Hypothalamus (tissue), 51 donors: Measurements from ENCODE around the gene SFXN5.

Source experiments
- DNase-seq, 51 donors: peaks; one replicate each; lab custom pipeline; 2025; lab: John Stamatoyannopoulos, UW

SFXN5 gene

DNA sequence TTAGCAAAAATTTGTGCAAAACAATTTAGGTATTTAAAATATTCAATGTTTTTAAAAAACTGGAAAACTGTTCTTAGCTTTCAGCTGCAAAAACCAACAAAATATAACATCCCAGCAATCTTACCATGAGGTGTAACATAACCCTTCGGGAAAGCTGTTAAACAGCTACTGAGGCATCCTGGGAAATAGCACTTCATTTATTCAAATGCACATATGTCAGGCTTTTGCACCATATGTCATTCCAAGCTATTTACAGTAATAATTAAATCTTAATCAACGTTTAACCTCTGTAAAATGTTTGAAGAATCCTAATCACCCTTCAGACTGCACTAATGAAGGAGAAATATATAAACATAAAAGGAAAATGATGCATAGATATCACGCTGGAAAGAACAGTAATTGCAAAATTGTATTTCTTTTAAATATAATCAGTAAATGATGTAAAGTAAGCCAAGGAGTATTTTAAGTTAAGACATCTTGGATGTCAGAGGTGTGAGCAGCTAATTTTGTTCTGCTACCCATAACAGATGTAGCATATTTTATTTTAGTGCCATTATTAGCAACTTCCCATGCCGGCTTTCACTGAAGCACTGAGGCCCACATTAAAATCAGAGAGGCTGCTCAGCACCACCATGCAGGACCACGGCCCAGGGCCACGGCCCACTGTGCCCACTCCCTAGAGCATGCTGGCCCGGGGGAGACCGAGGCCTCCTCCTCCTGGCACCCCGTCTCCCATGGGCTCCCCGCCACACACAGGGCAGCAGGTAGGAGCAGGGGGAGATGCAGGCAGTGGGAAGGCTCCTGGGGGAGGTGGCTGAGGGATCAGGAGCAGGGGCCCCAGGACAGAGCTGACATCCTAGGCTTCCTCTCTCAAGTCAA, 123.3 kb downstream of the SFXN5 start:
- no peak for DNase-seq

DNA sequence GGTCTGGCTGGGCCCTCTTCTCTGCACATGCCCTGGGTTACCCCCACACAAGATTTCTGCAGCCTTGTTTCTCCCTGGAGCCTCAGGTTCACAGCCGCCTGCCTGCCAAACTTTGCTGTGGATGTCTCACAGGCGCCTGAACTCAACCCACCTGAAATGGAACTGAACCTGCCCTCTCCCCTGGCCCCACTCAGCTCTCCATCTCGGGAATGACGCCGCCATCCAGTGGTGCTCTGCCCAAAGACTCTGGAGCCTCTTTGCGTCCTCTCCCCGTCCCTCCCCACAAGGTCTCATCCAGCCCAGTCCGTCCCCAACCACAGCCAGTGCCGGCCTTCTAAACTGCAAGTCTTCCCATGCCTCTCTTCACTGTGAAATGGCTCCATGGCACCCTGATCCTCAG, 125.0 kb downstream of the SFXN5 start:
- no peak for DNase-seq

DNA sequence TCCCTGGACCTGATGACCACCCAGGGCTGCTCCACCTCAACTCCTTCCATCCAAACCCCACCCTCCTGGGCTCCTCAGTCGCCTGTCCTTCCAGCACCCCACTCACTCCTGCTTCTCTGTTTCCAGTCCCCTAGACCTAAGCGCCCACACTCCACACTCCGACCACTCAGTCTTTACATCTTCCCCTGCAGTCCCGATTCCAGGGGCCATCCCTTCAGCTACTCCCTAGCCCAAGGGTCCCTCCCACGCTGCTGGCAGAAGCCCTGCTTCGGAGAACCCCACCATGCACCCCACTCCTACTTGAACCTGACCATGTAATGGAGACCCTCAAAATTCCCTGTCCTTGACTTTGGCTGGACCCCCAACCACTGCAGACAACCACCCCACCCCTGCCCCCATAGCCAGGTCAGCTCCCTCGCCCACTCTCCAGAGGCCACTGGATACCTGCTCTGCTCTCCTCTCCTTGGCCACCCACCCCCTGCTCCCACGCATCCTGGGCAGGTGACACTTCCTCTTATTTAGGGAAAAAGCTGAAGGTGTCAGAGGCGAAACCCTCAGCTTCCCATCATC, 126.0 kb downstream of the SFXN5 start:
- no peak for DNase-seq

DNA sequence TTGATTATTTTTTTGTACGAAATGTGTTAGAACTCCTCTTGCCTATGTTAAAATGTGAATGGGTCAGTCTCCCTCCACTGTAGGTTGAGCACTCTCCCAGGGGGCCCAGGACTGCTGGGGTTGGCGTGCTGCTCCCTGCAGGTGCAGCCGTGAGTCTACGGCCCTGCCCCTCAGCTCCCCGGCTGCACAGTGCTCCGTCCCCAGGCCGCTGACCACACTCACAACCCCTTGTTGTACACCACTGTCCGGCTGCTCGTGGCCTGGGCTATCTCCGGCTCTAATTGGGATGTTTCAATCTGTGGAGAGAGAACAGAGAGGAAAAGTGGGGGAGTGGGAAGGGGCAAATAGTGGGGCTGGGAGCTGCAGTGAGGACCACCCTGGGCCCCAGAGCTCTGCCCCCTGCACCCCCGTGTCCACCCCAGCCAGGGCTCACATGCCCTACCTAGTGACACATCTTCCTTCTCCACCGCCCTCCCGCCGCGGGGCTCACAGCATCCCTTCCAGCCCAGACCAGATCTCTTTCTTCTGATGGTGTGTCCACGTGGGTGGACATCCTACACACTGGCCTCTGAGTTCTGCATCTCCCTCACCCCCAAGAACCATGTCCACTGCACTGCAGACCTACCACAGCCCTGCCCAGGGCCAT, 126.6 kb downstream of the SFXN5 start:
- no peak for DNase-seq

DNA sequence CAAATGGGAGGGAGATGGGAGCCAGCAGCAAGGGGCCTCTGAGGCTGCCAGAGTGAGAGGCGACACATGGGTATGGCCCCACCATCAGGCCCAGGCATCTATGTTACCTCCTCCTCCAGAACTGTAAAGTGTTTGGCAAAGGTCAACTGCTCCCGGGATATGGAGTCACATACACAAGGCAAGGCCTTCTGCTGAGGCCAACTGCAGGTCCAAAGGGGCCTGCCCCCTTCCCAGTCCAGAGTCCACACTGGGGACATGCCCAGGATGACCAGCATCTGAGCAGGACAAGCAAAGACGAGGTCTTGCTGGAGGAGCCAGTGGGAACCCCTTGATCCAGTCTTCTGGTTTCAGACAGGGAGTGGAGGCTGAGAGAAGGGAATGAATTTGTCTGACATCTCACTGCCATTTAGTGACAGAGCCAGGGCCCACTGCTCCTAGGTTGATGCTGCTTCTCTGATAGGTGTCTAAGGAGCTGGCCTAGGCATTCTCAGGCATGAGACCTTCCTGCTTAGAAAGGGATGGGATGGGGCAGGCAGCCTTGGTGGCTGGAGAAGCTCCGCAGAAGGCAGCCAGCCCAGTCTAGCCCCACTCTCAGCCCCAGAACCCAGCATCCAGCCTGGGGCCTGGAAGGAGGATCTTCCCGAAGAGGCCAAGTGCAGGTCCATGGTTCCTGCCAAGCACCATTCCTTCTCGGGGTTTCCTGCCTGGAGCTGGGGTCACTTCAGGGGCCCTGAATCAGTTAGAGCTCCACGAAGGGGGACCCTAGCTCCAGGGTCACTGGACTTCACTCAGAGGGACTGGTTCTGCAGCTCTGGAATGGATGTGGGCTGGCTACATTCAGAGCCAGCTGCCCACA, 127.7 kb downstream of the SFXN5 start:
- no peak for DNase-seq

DNA sequence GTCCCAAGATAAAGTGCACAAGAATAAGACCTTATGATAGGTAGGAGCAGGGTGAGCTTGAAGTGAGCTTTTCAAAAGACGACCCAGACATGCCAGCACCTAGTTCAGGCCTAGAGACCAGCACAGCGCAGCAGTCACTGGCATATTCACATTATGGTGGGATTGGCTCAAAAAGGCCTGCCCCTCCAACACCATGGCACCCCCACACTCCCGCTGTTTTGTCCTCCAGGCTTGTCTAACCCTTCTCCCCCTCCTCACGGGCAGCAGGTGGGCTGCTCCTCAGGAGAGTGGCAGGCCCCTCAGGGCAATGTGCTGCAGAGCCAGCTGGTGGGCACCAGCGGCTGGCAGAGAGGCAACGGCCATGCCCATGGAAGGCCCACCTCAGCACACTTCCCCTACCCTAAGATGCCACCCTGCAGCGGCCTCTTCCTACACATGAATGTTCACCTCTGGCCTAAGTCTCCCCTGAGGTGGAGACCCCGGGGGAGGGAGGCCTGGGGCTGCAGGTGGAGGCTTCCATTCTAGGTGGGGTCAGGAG, 128.6 kb downstream of the SFXN5 start:
- DNase-seq: no peak

DNA sequence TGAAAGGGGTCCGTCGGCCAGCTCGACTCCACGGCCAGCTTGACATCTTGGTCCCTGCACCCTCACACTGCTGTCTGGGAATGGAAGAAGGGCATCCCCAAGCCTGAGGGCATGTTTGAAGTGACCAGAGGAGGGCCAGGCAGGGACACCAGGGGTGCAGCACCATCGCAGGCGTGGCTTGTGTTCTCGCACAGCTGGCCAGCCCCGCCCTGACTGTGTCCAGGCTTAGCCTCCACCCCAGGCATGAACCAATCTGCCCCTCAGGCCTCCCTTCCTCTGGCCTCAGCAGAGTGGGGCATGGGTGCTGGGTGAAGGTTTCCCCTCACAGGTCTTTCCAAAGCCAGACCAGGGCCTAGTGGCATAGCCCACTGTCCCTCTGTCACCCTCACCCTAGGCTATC, 129.2 kb downstream of the SFXN5 start:
- no peak for DNase-seq

DNA sequence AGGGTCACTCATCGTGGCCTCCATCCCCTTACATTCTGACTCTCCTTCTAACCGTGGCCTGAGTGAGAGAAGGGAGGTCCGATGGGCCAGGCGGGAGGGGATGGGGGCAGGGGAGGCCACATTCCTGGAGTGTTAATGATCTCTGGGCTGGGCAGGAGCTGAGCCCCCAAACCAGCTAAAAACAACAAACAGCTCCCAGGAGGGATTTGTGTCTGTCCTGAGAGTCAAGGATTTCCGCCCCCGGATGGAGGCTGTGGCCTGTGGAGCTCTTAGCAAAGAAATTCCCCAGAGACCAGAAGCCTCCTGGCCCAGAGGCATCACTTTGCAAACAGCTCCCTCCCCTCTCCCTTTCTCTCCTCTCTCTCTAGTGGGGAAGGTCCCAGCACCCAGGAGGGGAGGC, 130.7 kb downstream of the SFXN5 start:
- no peak for DNase-seq

DNA sequence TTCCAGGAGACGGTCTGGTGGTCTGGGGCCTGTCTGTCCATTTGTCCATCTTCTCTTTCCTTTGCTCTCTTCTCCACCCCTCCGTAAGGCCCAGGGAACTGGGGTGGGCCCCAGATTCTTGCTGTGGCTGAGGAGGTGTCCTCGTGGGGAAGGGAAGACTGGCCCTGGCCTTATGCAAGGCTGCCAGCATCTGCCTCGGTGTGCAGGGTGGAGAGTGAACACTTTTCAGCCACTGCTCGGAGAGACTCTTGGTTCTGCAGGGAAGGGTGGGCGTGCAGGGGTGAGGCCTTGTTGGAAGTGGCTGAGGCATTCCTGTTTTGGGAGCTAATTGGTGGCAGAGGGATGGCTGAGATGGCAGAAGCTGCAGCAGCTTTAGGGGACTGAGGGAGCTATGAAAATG, 131.2 kb downstream of the SFXN5 start:
- DNase-seq: no peak

DNA sequence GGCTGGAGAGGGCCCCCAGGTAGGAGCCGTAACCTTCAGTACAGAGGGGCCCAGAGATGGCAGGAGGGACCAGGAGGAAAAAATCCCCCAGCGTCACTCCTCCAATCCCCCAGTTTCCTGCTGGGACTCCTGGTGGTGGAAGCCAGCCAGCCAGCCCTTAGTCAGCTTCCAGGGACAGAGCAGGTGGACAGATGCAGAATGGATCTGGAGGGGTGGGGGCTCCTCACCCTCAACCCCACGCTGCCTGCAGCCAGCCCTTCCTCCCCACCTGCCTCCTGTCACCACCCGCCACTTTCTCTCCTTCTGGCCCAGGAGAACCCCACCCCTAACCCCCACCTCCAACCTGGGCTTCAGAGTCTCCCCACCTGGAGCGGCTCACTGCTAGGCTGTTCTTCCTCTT, 133.1 kb downstream of the SFXN5 start:
- DNase-seq: no peak

DNA sequence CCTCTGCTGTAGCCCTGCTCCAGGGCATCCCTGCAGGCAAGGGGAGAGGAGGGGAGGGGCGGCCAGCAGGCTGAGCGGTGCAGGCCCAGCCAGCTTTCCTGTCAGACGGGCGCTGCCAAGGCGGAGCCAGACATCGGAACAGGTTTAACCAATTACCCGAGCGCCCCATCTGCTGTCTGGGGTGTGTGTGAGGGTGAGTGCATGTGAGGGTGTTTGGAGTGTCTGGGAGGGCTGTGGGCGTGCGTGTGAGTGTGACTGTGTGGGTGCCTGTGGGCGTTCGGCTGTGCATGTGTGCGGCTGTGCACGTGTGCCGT, 134.2 kb downstream of the SFXN5 start:
- DNase-seq: peak in 1 of 51 donors; percentile 28

DNA sequence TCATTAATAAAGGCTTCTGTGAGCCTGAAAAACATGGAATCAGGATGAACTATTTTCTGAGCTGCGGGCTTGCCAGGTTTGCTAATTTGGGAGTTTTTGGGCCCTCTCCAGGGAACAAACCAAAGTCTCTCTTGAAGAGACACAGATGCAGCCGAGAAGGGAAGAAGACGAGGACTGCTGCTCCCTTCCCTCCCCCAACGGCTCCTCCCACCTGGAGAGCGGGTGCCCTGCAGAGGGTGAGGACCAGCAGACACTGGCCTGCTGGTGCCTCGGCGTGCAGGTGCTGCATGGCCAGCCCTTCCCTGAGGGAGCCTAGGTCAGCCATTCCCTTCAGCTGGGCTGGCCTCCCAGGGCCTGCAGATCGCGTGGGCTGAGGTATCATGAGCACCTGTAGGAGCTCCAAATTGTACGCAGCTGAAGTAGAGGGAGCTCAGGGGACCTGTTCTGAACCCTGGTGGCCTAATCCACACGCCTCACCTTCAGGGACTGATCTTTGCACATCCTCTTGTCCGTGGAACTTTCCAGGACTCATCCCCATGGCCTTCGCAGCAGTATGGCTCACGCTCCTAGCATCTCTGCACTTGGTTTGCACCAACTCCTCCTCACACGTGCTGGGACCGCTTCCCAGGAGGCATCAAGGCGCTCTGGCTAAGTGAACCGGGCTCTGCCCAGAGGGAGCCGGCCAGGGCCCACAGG, 134.7 kb downstream of the SFXN5 start:
- DNase-seq: peak in 1 of 51 donors; percentile 29

DNA sequence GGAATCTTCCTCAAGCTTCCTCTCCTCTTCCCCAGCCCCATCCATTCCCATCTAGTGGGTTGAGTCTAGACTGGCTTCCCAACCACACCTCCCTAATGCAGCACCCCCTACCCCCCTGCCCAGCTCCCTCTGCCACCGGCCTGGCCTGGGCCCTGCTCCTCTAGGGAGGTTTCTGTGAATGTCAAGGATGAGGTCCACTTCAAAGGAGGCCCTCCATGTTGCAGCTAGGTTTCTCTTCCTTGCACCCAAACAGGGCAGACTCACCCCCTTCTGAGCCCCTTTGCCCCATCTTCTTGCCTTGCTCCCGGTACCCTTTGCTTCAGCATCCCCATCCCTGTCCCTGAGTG, 135.9 kb downstream of the SFXN5 start:
- DNase-seq: no peak

DNA sequence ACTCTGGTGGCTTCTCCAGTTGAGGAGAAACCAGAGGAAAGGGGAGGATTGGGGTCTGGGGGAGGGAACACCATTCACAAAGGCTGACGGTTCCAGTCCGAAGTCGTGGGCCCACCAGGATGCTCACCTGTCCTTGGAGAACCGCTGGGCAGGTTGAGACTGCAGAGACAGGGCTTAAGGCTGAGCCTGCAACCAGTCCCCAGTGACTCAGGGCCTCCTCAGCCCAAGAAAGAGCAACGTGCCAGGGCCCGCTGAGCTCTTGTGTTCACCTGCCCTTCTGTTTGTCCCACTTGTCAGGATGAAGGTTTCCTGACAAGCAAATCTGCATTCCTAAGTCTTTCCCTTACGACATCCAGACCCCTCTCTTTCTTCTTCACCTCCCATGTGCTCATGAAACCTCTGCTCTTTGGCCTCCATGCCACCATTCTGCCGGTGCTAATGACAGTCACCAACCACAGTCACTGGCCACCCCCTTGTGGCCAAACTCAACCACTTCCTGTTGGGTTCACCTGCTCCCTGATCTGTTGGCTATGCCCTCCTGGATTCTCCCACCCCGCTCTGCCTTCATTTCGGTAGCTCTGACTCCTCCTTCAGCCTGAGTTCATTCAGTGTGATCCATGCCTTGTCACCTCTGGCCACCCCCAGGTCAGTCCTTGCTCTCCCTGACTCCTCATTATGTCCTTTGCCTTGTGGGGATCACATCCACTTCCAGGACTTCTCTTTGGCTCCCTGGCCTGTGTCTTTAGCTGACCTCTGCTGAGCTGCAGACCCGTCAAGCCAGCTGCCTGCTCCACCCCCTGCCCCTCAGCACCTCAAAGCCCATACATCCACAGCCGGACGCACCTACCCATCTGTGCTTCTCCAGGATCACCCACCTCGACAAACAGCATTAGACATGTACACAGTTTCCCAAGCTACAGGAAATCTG, 136.6 kb downstream of the SFXN5 start:
- DNase-seq: no peak

DNA sequence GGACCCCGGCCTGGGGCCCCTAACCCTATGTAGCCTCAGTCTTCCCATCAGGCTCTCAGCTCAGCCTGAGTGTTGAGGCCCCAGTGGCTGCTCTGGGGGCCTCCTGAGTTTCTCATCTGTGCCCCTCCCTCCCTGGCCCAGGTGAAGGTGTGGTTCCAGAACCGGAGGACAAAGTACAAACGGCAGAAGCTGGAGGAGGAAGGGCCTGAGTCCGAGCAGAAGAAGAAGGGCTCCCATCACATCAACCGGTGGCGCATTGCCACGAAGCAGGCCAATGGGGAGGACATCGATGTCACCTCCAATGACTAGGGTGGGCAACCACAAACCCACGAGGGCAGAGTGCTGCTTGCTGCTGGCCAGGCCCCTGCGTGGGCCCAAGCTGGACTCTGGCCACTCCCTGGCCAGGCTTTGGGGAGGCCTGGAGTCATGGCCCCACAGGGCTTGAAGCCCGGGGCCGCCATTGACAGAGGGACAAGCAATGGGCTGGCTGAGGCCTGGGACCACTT, 137.8 kb downstream of the SFXN5 start:
- DNase-seq: no peak

DNA sequence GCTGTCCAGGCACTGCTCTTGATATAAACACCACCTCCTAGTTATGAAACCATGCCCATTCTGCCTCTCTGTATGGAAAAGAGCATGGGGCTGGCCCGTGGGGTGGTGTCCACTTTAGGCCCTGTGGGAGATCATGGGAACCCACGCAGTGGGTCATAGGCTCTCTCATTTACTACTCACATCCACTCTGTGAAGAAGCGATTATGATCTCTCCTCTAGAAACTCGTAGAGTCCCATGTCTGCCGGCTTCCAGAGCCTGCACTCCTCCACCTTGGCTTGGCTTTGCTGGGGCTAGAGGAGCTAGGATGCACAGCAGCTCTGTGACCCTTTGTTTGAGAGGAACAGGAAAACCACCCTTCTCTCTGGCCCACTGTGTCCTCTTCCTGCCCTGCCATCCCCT, 138.3 kb downstream of the SFXN5 start:
- DNase-seq: no peak

DNA sequence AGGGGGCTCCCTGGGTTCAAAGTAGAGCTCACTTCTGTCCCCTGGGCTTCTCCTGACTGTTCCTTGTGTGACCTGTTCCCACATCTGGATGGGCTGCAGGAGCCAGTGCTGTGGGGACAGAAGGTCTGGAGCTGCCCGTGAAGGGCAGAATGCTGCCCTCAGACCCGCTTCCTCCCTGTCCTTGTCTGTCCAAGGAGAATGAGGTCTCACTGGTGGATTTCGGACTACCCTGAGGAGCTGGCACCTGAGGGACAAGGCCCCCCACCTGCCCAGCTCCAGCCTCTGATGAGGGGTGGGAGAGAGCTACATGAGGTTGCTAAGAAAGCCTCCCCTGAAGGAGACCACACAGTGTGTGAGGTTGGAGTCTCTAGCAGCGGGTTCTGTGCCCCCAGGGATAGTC, 138.7 kb downstream of the SFXN5 start:
- no peak for DNase-seq

DNA sequence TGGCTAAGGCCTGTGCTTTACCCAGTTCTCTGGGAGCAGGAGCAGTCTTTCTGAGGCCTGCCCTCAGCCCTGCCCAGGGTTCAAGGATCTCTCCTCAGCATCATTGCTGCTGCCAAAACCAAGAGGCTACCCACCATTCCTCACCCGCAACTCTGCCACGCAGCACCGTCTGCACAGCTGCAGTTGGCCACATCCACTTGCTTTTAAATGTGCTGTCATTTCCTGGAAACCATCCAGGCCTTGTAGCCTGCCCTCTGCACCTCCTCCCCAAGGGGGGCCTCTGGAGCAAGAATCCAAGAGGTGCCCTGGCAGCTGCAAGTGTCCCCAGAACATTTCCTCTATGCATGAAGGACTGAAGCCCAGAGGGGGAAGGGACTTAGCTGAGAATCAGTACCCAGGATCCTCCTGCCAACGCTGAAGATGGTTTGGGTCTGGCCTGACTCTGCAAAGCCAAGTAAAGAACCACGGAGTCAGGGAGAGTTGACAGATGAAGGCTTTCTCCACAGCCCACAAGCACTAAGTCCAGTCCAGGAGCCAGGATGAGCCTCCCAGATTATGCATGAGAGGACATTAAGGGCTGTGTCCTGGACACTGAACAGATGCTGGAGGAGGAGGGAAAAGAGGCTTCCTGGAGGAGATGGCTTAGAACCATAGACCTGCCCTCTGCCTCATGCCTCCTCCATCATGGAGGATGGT, 139.3 kb downstream of the SFXN5 start:
- no peak for DNase-seq
